Measurements from ENCODE around the gene PJVK. TPM values are rescaled to one million over a fixed set of nuclear protein-coding genes. Genes with fewer than 3 reads are reported as not detected.

Gene PJVK
- total RNA-seq, 4 donors from 2014 or later: 1.7 to 3.1 (median 1.8) TPM; not detected in 1

GRCh38 chr2:178479275-178479616 is 28.1 kb downstream of the PJVK start:
- Histone ChIP-seq H3K4me1 (peaks cover 0 to 34% (median 17%) of the 10 kb centered on the region in 4 donors), H3K9me3 (no peaks in the 10 kb centered on the region), H3K36me3 (no peaks in the 10 kb centered on the region), H3K4me3 (peak overlapping the region; percentile 47 to 76 (median 63)), H3K27ac (peak overlapping the region; percentile 91 to 96 (median 95)), H3K27me3 (no peaks in the 10 kb centered on the region)
- TF ChIP-seq POLR2A (IDR thresholded peaks at IDR 0.05): no peak
- TF ChIP-seq, protein P1, sequence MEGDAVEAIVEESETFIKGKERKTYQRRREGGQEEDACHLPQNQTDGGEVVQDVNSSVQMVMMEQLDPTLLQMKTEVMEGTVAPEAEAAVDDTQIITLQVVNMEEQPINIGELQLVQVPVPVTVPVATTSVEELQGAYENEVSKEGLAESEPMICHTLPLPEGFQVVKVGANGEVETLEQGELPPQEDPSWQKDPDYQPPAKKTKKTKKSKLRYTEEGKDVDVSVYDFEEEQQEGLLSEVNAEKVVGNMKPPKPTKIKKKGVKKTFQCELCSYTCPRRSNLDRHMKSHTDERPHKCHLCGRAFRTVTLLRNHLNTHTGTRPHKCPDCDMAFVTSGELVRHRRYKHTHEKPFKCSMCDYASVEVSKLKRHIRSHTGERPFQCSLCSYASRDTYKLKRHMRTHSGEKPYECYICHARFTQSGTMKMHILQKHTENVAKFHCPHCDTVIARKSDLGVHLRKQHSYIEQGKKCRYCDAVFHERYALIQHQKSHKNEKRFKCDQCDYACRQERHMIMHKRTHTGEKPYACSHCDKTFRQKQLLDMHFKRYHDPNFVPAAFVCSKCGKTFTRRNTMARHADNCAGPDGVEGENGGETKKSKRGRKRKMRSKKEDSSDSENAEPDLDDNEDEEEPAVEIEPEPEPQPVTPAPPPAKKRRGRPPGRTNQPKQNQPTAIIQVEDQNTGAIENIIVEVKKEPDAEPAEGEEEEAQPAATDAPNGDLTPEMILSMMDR (IDR thresholded peaks at IDR 0.05): no peak
- DNase-seq: no peak

- Histone ChIP-seq H3K9me3 (no peaks in the 10 kb centered on the region), H3K4me1 (peaks cover 0 to 40% (median 17%) of the 10 kb centered on the region in 4 donors), H3K27ac (peak overlapping the region; percentile 91 to 96 (median 95)), H3K4me3 (peak overlapping the region; percentile 80 to 97 (median 86)), H3K27me3 (no peaks in the 10 kb centered on the region), H3K36me3 (no peaks in the 10 kb centered on the region)
- TF ChIP-seq, protein P1 (IDR thresholded peaks at IDR 0.05): no peak
- no peak for TF ChIP-seq POLR2A (IDR thresholded peaks at IDR 0.05)
- DNase-seq: no peak
Observed at GRCh38 chr2:178479758-178480226, 28.6 kb downstream of the PJVK start.

DNA sequence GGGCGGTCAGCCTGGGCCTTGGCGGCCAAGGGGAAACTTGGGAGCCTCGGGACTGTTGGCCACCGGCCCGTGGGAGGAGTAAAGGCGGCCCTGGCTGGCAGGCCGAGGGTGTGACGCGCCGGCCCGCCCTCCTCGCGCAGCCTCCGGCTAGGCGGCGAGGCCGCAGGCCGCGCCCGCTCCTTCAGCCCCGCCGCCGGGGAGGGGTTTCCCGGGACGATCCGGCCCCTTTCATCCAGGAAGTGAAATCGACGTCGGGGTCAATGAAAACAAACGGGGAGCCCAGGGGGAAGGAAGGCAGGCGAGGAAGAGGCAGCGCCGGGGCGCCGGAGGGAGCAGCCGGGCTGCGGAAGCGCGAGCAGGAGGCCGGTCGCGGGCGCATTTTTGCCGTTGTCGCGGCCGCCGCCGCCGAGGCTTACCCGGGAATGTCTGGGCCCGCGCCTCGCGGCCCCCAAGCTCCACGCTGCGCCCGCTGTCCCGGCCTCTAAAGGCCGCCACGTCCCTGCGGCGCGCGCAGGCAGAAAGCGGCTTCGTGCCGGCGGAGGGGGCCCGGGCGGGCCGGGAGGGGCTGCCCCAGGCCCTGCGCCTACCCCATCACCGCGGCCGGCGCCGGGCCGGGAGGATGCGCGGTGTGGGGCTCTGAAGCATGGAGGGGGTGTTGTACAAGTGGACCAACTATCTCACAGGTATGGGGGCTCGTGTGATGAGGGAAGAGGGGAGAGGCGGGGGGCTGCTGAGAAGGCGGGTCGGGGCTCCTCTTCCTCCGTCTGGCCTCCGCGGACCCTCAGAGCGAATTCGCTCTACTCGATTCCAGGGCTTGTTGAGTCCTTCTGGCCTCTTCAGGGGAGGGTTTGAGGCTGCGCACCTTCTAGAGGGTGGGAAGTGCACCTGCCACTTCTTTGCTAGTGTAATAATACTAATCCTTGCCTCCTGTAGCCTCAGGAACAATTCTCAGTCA is 29.3 kb downstream of the PJVK start, which contains the start of gene PLEKHA3:
Gene PLEKHA3, plus strand, starts transcription at position 231 of the 955 bp plus-strand sequence. Its CDS starts 413 bp downstream, at position 644.
- TF ChIP-seq, protein P1 (IDR thresholded peaks at IDR 0.05): peak in 1 of 6 experiments; percentile 11
- TF ChIP-seq POLR2A (IDR thresholded peaks at IDR 0.05): peak; percentile 79 to 93
- H3K4me1 ChIP-seq: peaks cover 0 to 46% (median 17%) of the 10 kb centered on the region in 4 donors
- DNase-seq: peak; percentile 77 to 96 (median 96)

GRCh38 chr2:178482437-178482836 is 31.3 kb downstream of the PJVK start:
- Histone ChIP-seq H3K4me3 (no peak overlapping the region), H3K36me3 (no peaks in the 10 kb centered on the region), H3K9me3 (no peaks in the 10 kb centered on the region), H3K27me3 (no peaks in the 10 kb centered on the region), H3K4me1 (peaks cover 0 to 42% (median 17%) of the 10 kb centered on the region in 4 donors), H3K27ac (no peak overlapping the region)
- DNase-seq: no peak
- TF ChIP-seq POLR2A (IDR thresholded peaks at IDR 0.05): no peak
- TF ChIP-seq, protein P1 (IDR thresholded peaks at IDR 0.05): no peak

More for the DNA sequence above, 29.3 kb downstream of the PJVK start, which contains the start of gene PLEKHA3:
- H3K9me3 ChIP-seq: no peaks in the 10 kb centered on the region
- no peaks in the 10 kb centered on the region for H3K27me3 ChIP-seq
- peak within 1 kb of the TSS; percentile 80 to 97 (median 86) for H3K4me3 ChIP-seq
- H3K27ac ChIP-seq: peak within 1 kb of the TSS; percentile 91 to 96 (median 95)
- H3K36me3 ChIP-seq: no peaks in the 10 kb centered on the region

GRCh38 chr2:178484245-178485041 is 33.3 kb downstream of the PJVK start:
- no peaks in the 10 kb centered on the region for H3K36me3 ChIP-seq
- no peaks in the 10 kb centered on the region for H3K27me3 ChIP-seq
- H3K4me3 ChIP-seq: no peak overlapping the region
- DNase-seq: peak in 1 of 3 donors; percentile 64
- no peaks in the 10 kb centered on the region for H3K9me3 ChIP-seq
- TF ChIP-seq POLR2A (IDR thresholded peaks at IDR 0.05): no peak
- TF ChIP-seq, protein P1 (IDR thresholded peaks at IDR 0.05): no peak
- H3K4me1 ChIP-seq: peaks cover 0 to 42% (median 16%) of the 10 kb centered on the region in 4 donors
- H3K27ac ChIP-seq: no peak overlapping the region

Measured in Peyer's patch (tissue), 4 donors.